ENCODE data around the gene AGK. TPM values are rescaled to one million over a fixed set of nuclear protein-coding genes. Genes with fewer than 3 reads are reported as not detected.
A peak's percentile ranks its signal among the peaks of the same experiment; 100 is the strongest.

AGK gene
- total and polyA plus RNA-seq, 2 experiments from 2014 or later, result 15.8 to 27.1 TPM

- no peaks in the 10 kb centered on the region for H3K9me2 ChIP-seq (replicated peaks; ENCODE audit: insufficient read depth)
- no peaks in the 10 kb centered on the region for H3K27me3 ChIP-seq
- no peak for DNase-seq (ENCODE audit: low spot score)
- TF ChIP-seq EZH2phosphoT487 (IDR thresholded peaks at IDR 0.05; ENCODE audit: low read depth, severe bottlenecking, unreplicated experiment), result no peak
- no peak for TF ChIP-seq CTCF (IDR thresholded peaks at IDR 0.05; ENCODE audit: poor library complexity)
- no peak for TF ChIP-seq EZH2 (IDR thresholded peaks at IDR 0.05; ENCODE audit: borderline replicate concordance)
- no peaks in the 10 kb centered on the region for H3K9me3 ChIP-seq (ENCODE audit: low read depth)
- 94% methylated on average over 18 of the region's 18 CpGs for WGBS (ENCODE audit: low lambda C conversion rate, missing lambda C conversion rate)
- no peaks in the 10 kb centered on the region for H3K36me3 ChIP-seq (replicated peaks; ENCODE audit: insufficient read depth, low read depth)
- no peaks in the 10 kb centered on the region for H3K79me2 ChIP-seq
- no peak overlapping the region for H3K4me3 ChIP-seq
- no peak overlapping the region for H3K4me2 ChIP-seq
- no peaks in the 10 kb centered on the region for H4K20me1 ChIP-seq (ENCODE audit: insufficient read depth, poor library complexity, severe bottlenecking)
- no peaks in the 10 kb centered on the region for H3K4me1 ChIP-seq (ENCODE audit: insufficient read depth)
- no peak overlapping the region for H2AFZ ChIP-seq
- peak overlapping the region; percentile 31 for H3K27ac ChIP-seq
Observed at GRCh38 chr7:141665208-141666035, 114.2 kb downstream of the AGK start.

GRCh38 chr7:141666071-141666470 lies 114.9 kb downstream of the AGK start:
- H3K4me2 ChIP-seq, result no peak overlapping the region
- H3K4me1 ChIP-seq (ENCODE audit: insufficient read depth), result no peaks in the 10 kb centered on the region
- H3K4me3 ChIP-seq, result no peak overlapping the region
- no peaks in the 10 kb centered on the region for H3K27me3 ChIP-seq
- H3K9me2 ChIP-seq (replicated peaks; ENCODE audit: insufficient read depth), result no peaks in the 10 kb centered on the region
- 97% methylated on average over 4 of the region's 4 CpGs for WGBS (ENCODE audit: low lambda C conversion rate, missing lambda C conversion rate)
- no peaks in the 10 kb centered on the region for H3K79me2 ChIP-seq
- no peak overlapping the region for H2AFZ ChIP-seq
- DNase-seq (ENCODE audit: low spot score), result no peak
- no peaks in the 10 kb centered on the region for H3K36me3 ChIP-seq (replicated peaks; ENCODE audit: insufficient read depth, low read depth)
- H3K9me3 ChIP-seq (ENCODE audit: low read depth), result no peaks in the 10 kb centered on the region
- no peaks in the 10 kb centered on the region for H4K20me1 ChIP-seq (ENCODE audit: insufficient read depth, poor library complexity, severe bottlenecking)
- no peak overlapping the region for H3K27ac ChIP-seq
- TF ChIP-seq CTCF (IDR thresholded peaks at IDR 0.05; ENCODE audit: poor library complexity) (no peak), EZH2phosphoT487 (IDR thresholded peaks at IDR 0.05; ENCODE audit: low read depth, severe bottlenecking, unreplicated experiment) (no peak), EZH2 (IDR thresholded peaks at IDR 0.05; ENCODE audit: borderline replicate concordance) (no peak)

GRCh38 chr7:141668853-141669252 lies 117.6 kb downstream of the AGK start:
- 98% methylated on average over 2 of the region's 2 CpGs for WGBS (ENCODE audit: low lambda C conversion rate, missing lambda C conversion rate)
- H3K9me3 ChIP-seq (ENCODE audit: low read depth), result no peaks in the 10 kb centered on the region
- no peaks in the 10 kb centered on the region for H3K36me3 ChIP-seq (replicated peaks; ENCODE audit: insufficient read depth, low read depth)
- H3K27me3 ChIP-seq, result no peaks in the 10 kb centered on the region
- DNase-seq (ENCODE audit: low spot score), result no peak
- no peak overlapping the region for H2AFZ ChIP-seq
- H3K27ac ChIP-seq, result no peak overlapping the region
- TF ChIP-seq EZH2phosphoT487 (IDR thresholded peaks at IDR 0.05; ENCODE audit: low read depth, severe bottlenecking, unreplicated experiment), result no peak
- no peaks in the 10 kb centered on the region for H4K20me1 ChIP-seq (ENCODE audit: insufficient read depth, poor library complexity, severe bottlenecking)
- no peak overlapping the region for H3K4me2 ChIP-seq
- H3K79me2 ChIP-seq, result no peaks in the 10 kb centered on the region
- H3K4me3 ChIP-seq, result no peak overlapping the region
- H3K4me1 ChIP-seq (ENCODE audit: insufficient read depth), result no peaks in the 10 kb centered on the region
- H3K9me2 ChIP-seq (replicated peaks; ENCODE audit: insufficient read depth), result no peaks in the 10 kb centered on the region

GRCh38 chr7:141671705-141672496 lies 120.7 kb downstream of the AGK start:
- Histone ChIP-seq H3K36me3 (replicated peaks; ENCODE audit: insufficient read depth, low read depth) (no peaks in the 10 kb centered on the region), H4K20me1 (ENCODE audit: insufficient read depth, poor library complexity, severe bottlenecking) (no peaks in the 10 kb centered on the region), H3K27ac (no peak overlapping the region), H3K79me2 (no peaks in the 10 kb centered on the region), H3K9me2 (replicated peaks; ENCODE audit: insufficient read depth) (no peaks in the 10 kb centered on the region), H3K9me3 (ENCODE audit: low read depth) (no peaks in the 10 kb centered on the region), H3K4me1 (ENCODE audit: insufficient read depth) (no peaks in the 10 kb centered on the region), H3K4me2 (no peak overlapping the region), H2AFZ (no peak overlapping the region), H3K27me3 (no peaks in the 10 kb centered on the region), H3K4me3 (no peak overlapping the region)
- no peak for DNase-seq (ENCODE audit: low spot score)
- TF ChIP-seq EZH2phosphoT487 (IDR thresholded peaks at IDR 0.05; ENCODE audit: low read depth, severe bottlenecking, unreplicated experiment) (no peak), CTCF (IDR thresholded peaks at IDR 0.05; ENCODE audit: poor library complexity) (no peak), EZH2 (IDR thresholded peaks at IDR 0.05; ENCODE audit: borderline replicate concordance) (no peak)
- WGBS (ENCODE audit: low lambda C conversion rate, missing lambda C conversion rate), result 98% methylated on average over 7 of the region's 7 CpGs
